ENCODE measurements around the gene LMF1.

DNA sequence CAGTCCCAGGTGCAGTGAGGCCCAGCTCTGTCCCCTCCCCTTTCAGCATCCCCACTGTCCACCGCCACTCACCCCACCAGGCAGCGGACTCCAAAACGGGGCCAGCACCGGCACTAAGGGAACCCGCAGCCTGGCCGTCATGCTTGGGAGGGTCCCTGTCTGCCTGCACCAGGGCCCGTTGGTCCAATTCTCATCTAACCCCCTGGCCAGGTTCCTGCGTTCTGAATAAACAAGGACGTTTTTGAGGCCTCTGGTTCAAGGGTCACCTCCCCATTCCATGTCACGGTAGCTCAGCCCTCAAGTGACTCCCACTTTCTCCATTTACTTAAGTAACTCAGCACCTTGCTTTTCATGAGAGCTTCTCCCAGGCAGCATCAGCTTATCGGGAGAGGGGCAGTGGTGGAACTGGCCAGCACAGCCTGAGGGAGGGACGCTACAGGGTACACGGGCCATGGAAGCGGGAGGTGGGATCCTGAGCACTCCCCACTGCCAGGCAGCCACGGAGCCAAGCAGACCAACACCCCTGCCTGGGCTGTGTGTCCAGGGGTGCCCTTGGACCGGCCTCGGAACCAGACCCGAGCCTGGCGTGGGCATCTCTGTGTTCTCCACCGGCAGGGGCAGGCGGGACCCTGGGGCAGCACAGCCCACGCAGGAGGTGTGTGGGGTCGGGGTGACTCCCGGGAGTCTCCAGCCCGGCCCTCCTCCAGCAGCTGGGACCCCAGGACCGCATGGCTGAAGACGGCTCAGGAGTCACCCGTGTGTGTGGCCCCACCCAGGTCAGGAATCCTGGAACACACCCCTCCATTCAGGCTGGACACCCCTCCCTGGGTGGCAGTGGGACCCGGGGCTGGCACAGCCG, 95.4 kb downstream of the LMF1 start:
- TF ChIP-seq POLR2A (IDR thresholded peaks at IDR 0.05) (no peak), POLR2AphosphoS5 (IDR thresholded peaks at IDR 0.05) (no peak)
- TF ChIP-seq, protein P1, sequence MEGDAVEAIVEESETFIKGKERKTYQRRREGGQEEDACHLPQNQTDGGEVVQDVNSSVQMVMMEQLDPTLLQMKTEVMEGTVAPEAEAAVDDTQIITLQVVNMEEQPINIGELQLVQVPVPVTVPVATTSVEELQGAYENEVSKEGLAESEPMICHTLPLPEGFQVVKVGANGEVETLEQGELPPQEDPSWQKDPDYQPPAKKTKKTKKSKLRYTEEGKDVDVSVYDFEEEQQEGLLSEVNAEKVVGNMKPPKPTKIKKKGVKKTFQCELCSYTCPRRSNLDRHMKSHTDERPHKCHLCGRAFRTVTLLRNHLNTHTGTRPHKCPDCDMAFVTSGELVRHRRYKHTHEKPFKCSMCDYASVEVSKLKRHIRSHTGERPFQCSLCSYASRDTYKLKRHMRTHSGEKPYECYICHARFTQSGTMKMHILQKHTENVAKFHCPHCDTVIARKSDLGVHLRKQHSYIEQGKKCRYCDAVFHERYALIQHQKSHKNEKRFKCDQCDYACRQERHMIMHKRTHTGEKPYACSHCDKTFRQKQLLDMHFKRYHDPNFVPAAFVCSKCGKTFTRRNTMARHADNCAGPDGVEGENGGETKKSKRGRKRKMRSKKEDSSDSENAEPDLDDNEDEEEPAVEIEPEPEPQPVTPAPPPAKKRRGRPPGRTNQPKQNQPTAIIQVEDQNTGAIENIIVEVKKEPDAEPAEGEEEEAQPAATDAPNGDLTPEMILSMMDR (IDR thresholded peaks at IDR 0.05) = no peak
